ENCODE measurements around the gene USHBP1. TPM values are rescaled to one million over a fixed set of nuclear protein-coding genes. Genes with fewer than 3 reads are reported as not detected.
A peak's percentile ranks its signal among the peaks of the same experiment; 100 is the strongest.

USHBP1 gene, protein sequence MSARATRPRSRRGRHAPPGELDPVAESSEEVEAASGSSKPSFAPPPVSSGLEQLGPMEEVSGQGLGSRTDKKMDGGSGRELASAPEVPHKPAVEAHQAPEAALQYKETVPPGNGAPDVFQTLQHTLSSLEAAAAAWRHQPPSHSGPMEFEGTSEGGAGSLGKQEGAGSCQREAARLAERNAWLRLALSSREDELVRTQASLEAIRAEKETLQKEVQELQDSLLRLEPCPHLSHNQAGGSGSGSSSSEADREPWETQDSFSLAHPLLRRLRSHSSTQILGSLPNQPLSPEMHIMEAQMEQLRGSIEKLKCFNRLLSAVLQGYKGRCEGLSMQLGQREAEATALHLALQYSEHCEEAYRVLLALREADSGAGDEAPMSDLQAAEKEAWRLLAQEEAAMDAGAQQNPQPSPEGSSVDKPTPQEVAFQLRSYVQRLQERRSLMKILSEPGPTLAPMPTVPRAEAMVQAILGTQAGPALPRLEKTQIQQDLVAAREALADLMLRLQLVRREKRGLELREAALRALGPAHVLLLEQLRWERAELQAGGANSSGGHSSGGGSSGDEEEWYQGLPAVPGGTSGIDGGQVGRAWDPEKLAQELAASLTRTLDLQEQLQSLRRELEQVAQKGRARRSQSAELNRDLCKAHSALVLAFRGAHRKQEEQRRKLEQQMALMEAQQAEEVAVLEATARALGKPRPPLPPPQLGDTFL
- total RNA-seq = 10 to 100 TPM in 1 of 4 donors, 1 to 10 TPM in 3; 1.6 to 11.6 (median 2.5) TPM

DNA sequence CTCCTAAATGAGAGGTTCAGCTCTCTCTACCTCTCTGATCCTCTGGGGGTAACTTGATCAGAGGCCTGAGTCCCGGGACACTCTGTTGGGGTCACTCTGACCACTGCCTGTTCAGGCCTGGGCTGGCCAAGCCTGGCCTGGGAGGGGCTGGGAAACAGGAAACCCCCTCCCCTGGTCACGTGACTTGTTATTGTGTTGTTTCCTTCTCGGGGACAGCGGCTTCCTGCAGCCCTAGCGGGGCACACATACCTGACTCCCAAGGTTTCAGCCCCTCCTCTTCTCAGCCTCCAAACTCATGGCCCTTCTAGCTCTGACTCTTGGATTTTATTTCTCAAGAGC, at the start of gene USHBP1:
USHBP1 (minus strand) TSS at position 105 of the 339 bp plus-strand sequence. CDS start 446 bp downstream, outside the sequence.
- no peak for TF ChIP-seq POLR2A (IDR thresholded peaks at IDR 0.05)
- peak within 1 kb of the TSS in 2 of 4 donors; percentile 32 to 33 for H3K4me3 ChIP-seq
- no peaks in the 10 kb centered on the region for H3K27me3 ChIP-seq
- H3K4me1 ChIP-seq = peaks cover 0 to 14% (median 5%) of the 10 kb centered on the region in 4 donors
- no peaks in the 10 kb centered on the region for H3K9me3 ChIP-seq
- peaks cover 0 to 8% (median 0%) of the 10 kb centered on the region in 3 donors for H3K36me3 ChIP-seq
- peak within 1 kb of the TSS in 2 of 4 donors; percentile 16 to 39 for H3K27ac ChIP-seq
- DNase-seq = peak in 1 of 3 donors; percentile 18

DNA sequence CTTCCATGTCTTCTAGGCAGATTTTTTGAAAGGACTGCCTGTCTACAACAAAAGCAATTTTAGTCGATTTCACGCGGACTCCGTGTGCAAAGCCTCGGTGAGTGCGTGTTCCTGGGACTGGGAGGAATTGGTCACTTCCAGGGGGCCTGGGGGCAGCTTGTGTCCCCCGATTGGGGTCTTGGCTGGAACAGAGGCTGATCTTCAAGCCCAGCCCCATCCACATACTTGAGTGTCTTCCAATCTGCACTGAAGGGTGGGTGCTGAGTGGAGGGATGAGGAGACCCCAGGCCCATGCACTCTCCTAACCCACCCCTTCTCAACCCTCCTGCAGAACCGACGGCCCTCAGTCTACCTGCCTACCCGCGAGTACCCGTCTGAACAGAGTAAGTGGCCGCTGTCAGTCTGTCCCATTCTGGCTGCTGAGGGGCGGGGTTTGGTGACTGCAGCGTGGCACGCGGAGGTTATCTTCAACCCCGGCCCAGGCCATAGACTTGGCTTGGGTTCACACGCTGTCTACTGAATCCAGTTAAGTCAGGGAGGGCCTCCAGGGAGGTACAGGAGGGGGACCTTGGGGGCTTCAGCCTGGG, 49.6 kb upstream of the USHBP1 start:
- Histone ChIP-seq H3K36me3 (peaks cover 0 to 51% (median 0%) of the 10 kb centered on the region in 3 donors), H3K9me3 (no peaks in the 10 kb centered on the region), H3K27ac (no peak overlapping the region), H3K27me3 (no peaks in the 10 kb centered on the region), H3K4me3 (no peak overlapping the region), H3K4me1 (peaks cover 0 to 30% (median 10%) of the 10 kb centered on the region in 4 donors)
- peak in 1 of 3 donors; percentile 46 for DNase-seq
- TF ChIP-seq POLR2A (IDR thresholded peaks at IDR 0.05) (no peak), CTCF (IDR thresholded peaks at IDR 0.05) (no peak)

DNA sequence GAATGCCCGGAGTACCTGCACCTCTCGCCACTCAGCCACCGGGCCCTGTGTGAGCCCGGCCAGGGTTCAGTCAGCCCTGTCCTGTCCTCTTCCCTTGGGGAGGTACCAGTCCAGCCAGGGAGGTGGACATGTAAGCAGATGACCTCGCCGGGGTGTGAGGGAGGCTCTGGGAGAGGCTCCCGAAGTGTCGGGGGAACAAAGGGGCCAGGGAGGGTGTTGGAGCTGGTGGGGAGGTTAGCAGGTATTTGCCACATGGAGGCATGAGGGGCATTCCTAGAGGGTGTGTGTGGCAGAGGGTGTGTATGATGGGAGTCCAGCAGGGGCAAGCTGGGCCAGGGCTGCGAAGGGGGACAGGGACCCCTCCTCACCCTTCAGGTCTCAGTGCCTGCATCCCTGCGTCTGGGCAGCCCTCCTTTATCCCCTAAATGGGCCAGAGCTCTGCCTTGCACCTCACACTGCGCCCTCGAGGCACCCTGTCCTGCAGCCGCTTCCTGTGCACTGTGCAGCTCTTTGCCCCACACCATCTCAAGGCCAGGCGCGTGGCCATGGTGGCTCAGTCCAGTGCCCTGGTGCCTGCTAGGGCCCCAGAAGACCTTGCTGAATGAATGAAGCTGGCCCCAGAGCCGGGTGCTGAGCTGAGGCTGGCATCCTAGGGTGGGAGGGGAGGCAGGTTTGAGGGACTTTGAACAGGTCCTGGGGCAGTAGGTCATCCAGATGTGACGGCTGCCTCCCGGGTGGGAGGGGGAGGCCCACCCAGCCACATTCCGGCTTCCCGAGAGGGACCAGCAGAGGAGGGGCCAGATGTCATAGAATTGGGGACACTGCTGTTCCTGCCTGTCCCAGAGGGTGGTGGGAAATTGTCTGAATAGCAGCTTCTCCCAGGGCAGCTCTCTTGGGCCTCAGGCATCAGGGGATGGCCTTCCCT, 47.9 kb upstream of the USHBP1 start:
- H3K36me3 ChIP-seq = peaks cover 0 to 42% (median 0%) of the 10 kb centered on the region in 3 donors
- H3K27ac ChIP-seq = no peak overlapping the region

GRCh38 chr19:17311455-17312188, 47.1 kb upstream of the USHBP1 start:
- TF ChIP-seq CTCF (IDR thresholded peaks at IDR 0.05) (no peak), POLR2A (IDR thresholded peaks at IDR 0.05) (no peak)
- H3K27me3 ChIP-seq = no peaks in the 10 kb centered on the region
- peaks cover 0 to 40% (median 10%) of the 10 kb centered on the region in 4 donors for H3K4me1 ChIP-seq
- H3K36me3 ChIP-seq = peaks cover 0 to 39% (median 0%) of the 10 kb centered on the region in 3 donors
- H3K9me3 ChIP-seq = no peaks in the 10 kb centered on the region
- H3K4me3 ChIP-seq = no peak overlapping the region
- DNase-seq = no peak
- no peak overlapping the region for H3K27ac ChIP-seq

More for the DNA sequence above, 47.9 kb upstream of the USHBP1 start:
- Histone ChIP-seq H3K27me3 (no peaks in the 10 kb centered on the region), H3K4me1 (peaks cover 0 to 31% (median 10%) of the 10 kb centered on the region in 4 donors), H3K9me3 (no peaks in the 10 kb centered on the region), H3K4me3 (no peak overlapping the region)
- DNase-seq = no peak
- TF ChIP-seq POLR2A (IDR thresholded peaks at IDR 0.05) (no peak), CTCF (IDR thresholded peaks at IDR 0.05) (no peak)

- TF ChIP-seq POLR2A (IDR thresholded peaks at IDR 0.05) = no peak
- TF ChIP-seq CTCF (IDR thresholded peaks at IDR 0.05) = no peak
- H3K27ac ChIP-seq = peak overlapping the region; percentile 78 to 88 (median 80)
- H3K4me1 ChIP-seq = peaks cover 0 to 47% (median 14%) of the 10 kb centered on the region in 4 donors
- H3K9me3 ChIP-seq = no peaks in the 10 kb centered on the region
- DNase-seq = no peak
- no peaks in the 10 kb centered on the region for H3K27me3 ChIP-seq
- H3K36me3 ChIP-seq = peaks cover 0 to 27% (median 0%) of the 10 kb centered on the region in 3 donors
- H3K4me3 ChIP-seq = peak overlapping the region; percentile 78 to 94 (median 87)
Measured at GRCh38 chr19:17309965-17310461, 45.5 kb upstream of the USHBP1 start.

All from Peyer's patch (tissue), 4 donors.